HG03139 (cell line): ENCODE measurements around the gene NRXN2.

Source experiments
- ATAC-seq: cut with Tn5 transposase; IDR thresholded peaks from one replicate; pipeline ENCODE4 v1.9.1; 2021; ENCODE audit not compliant: unreplicated experiment

NRXN2 gene

DNA sequence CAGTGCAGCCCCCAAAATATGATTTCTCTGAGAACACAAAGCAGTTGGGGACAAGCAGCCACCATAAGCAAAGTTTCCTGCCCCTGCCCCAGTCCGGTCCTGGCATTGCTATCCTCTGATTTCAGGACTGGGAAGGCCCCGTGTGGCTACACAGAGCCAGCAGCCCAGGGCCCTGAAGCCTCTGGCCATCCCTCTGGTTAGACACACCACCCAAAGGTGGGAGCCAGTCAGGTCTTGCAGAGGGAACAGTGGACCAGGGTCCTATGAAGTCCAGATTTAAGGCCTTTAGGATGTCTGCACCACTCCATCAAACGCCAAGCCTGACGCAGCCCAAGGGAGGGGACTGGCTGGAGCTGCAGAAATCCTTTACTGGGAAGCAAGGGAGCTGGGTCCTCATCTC, 68.6 kb downstream of the NRXN2 start:
- ATAC-seq: no peak

DNA sequence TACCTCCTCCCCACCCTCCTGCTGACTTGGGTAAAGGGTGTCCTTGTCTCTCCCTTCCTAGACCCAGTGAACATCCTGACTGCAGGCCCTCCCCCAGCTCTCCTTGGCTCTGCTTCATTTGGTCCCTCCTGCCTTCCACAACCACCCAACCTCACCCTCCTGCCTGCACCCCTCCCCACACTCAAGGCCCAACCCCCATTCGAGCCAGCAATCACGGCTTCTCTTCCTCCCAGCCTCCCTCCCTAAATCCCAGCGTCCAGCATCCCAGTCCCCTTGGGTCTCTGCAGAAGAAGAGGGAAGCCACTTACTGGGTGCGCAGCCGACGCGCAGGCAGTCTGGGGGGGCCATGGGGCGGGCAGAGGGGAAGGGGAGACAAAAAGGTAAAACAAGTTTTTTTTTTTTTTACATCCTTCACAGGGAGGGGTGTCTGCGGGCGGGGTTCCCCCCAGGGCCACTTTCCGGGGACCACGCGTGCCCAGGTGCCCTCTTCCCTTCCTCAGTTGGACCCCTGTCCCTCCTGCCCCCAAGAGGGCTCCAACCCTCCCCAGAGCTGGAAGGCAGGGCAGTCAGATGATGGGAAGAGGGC, 69.5 kb downstream of the NRXN2 start:
- no peak for ATAC-seq

DNA sequence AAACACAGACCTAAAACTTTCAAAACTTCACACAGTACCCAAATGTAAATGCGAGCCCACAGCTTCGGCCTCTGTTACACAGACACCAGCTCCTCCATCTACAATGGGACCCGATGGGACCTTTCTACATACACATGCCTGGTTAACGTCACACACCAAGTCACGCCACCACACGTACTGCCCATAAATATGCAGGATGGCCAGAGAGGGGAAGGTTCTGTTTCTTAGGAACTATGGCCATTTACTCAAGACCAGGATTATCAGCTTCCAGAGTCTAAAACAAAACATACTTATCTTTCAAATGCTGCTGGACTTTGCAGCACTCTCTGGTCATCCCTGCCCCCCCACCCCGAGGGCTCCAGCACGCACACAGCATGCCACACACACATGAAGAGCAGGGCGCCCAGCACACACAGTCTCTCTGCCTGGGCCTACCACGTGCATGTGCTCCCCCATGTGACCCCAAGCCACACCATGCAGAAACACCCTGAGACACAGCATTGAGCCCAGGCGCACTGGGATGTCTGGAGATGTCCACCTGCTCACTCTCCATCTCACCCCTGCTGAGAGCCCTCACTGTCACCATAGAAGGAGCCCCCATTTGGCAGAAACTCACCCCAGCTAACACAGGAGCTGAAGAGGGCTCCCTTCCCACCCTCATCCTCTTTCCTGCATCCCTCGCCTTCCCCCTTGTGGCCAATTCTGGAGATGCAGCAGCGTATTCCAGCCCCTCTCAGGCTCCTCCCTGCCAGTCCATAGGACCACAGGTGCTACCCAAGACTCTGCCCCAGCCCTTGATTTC, 70.2 kb downstream of the NRXN2 start:
- ATAC-seq: no peak

DNA sequence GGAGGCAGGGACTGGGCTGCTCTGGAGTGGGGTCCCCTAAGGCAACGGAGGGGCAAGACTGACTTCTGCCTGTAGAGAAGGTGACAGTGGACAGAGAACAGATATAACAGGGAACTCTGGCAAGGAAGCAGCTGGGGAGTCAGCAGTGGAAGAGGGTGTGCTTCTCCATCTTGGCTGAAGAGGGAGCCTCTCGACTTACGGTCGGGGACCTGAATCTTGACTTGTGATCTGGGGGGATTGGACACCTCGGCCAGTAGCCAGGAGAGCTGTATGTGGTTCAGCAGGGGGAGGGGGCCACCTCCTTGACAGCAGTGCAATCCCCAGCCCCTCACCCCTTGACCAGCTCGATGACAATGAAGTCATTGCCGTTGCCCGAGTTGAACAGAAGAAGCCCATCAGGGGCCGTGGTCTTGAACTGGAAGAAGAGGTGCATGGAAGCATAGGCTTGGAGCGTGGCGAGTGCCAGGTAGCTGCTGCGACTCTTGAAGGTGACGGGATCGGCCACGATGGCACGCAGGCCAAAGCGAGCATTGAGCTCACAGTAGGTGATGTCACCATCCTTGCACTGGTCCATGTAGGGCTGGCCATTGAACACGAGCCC, 72.0 kb downstream of the NRXN2 start:
- ATAC-seq: no peak

DNA sequence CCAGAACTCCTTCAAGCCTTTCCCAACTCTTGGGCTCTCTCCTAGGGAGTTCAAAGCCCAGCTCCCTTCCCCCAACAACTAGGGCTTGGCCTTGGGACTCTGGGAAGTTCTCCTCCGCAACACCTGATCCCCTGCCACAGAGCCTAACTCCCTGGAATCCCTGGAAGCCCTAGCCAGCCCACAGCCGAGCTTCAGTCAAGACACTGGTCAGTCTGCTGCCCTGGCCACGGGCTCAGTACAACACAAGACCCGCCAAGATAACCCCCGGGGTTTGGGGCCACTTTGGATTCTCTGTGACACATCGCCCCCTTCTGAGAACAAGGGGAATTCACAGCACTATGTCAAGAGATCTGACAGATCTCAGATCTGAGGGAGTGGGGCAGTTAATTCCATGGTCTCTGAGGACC, 73.7 kb downstream of the NRXN2 start:
- ATAC-seq: no peak

DNA sequence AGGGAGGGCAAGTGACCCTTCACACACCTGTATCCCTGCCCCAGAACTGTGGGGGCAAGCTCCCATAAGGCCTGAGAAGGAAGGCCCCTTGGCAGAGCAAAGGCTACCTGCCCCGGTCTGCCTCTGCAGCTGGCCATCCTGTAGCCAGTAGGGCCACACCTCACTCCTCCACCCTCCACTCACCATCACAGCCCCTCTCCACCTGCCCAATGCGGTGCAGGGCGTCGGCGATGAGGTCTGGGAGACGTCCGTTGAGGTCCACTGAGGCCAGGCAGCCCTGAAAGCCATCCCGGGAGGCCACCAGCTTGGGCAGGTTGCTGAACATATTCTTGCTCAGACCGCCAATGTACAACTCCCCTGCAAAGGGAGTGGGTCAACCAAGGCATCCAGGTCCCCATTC, 74.4 kb downstream of the NRXN2 start:
- ATAC-seq: no peak

DNA sequence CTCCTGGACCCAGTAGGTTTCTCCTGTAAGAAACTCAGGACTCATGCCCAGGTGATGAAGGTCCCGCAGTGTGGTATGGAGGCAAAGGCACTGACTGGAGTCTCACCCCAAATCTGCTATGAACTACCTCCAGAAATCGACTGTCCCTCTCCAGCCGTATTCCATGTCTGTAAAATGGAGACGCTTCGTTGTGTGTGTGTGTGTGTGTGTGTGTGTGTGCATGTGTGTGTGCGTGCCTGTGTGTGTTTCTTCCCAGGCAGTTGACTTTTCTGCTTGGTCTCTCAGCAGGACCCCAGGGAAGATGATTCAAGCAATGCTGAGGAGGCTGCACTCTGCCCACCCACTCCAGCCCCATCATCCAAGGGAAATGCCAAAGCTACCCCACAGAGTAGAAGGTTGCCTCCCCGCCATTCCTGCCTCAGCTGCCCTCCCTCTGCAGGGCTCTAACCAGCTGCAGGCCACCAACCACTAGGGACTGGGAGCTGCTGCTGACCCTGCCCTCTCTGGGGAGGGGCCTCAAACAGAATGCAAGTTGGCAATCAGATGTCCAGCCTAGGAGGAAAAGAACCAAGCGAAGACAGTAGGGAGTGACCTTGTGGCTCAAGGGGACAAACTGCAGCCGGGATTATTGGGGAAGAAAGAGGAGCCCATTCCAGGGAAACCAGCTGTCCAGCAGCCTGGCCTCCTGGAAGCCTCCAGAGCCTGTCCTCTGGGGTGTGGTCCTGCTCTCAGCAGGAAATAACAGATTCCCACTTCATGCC, 75.8 kb downstream of the NRXN2 start:
- no peak for ATAC-seq

DNA sequence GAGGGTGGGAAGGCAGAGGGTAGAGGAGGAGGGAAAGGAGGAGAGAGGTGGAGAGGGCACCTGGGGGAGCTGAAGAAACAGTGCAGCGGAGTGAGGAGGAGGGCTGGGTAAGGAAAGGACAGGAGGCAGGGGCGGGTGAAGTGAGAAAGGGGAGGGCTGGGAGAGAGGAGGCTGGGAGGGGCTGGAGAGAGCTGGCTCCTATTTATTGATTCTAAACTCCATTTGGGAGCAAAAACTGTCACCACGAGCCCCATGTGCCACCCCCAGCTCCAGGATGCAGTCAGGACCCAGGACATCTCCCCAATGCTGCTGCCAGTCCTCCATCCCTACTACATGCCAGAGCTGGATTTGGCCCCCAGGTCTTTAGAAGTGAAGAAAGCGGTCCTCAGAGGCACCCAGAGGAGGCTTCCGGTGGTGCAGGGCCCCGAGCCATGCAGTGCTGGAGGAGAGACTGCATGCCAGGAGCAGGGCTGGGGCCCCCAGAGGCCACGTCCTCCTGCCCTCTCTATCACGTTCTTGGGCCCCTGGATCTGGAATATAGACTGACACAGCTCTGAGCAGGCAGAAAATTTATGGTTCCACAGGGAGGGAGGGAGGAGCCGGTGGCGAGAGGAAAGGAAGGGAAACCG, 78.2 kb downstream of the NRXN2 start:
- ATAC-seq: no peak

DNA sequence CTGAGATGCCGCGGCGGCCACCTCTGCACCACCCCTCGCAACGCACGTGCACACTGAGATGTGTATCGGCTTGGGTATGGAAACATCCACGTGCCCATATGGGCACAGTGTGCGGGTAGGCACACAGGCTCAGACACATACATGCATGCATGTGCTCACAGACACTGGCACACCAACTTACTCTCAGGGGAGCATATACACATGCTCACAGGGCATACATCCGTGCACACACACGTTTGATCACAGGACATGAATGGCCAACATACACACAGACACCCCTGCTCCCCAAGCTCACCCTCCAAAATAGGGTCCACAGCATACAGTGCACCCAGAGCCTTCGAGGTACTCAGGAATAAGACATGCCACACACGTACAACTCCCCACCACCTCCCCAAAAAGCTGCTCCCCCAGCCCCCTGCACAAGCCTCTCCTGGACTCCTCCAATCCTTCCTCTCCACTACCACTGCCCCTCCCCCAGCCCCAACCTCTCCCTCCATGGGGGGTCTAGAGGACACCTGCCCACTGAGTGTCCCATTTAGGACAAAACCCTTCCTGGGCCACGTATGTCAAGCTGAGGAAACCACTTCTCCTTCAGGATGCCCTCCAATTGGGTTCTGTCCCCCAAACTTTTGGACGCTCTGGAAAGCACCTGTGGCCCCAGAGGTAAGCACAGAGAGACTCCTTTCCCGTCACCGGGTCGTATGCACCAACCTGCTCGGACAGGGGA, 78.9 kb downstream of the NRXN2 start:
- no peak for ATAC-seq

DNA sequence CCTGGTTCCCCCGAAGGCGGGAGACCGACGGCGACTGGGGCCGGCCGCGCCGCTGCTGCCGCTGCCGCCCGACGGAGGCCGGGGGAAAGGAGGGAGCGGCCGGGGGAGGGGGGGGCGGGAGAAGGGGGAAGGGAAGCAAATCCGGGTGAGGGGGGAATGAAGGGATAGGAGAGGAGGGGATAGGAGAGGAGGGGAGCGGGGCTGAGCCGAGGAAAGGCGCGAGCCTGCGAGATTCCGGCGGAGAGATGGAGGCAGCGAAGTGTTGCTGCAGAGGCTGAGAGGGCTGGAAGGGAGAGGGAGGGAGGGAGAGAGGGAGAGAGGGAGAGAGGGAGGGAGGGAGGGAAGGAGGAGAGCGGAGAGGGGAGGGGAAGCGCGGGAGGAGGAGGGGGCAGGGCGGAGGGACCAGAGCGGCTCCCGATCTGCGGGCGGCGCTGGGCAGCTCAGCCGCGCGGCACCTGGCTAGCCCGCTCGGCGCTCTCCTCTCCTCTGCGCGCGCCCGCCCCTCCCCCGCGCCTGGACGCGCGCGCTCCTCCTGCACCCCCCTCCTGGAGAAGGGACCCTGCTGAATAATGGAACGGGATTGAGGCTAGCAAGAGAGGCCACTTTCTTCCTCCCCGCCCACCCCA, 79.6 kb downstream of the NRXN2 start:
- ATAC-seq: no peak

DNA sequence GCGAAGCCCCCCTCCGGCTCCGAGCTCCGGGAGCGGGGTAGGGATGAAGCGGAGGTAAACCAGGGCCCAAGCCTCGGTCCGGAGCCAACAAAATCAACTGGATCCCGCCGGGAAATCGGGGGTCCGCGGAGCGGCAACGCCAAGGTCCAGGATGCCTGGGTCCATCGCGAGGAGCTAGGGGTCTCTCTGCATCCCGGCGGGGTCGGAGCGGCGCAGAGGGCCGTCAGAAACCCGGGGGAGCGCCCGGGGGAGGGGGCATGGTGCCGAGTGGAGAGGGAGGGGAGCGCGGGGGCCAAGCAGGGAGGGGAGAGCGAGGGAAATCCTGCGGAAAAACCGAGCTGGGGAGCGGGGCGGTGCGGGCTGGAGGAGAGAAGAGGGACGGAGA, 80.1 kb downstream of the NRXN2 start:
- no peak for ATAC-seq

DNA sequence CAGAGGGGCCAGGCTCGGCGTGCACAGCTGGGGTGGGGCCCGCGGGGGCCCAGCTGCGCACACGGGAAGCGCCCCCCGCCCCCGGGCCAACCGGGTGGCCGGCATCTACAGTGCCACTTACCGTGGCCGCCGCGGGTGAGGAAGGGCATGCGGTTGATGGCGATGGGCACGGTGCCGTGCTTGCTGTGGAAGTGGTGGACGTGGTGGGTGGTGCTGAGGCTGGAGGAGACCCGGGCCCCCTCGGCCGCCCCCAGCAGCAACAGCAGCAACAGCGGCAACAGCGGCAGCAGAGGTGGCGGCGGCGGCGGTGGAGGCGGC, 80.6 kb downstream of the NRXN2 start:
- no peak for ATAC-seq

DNA sequence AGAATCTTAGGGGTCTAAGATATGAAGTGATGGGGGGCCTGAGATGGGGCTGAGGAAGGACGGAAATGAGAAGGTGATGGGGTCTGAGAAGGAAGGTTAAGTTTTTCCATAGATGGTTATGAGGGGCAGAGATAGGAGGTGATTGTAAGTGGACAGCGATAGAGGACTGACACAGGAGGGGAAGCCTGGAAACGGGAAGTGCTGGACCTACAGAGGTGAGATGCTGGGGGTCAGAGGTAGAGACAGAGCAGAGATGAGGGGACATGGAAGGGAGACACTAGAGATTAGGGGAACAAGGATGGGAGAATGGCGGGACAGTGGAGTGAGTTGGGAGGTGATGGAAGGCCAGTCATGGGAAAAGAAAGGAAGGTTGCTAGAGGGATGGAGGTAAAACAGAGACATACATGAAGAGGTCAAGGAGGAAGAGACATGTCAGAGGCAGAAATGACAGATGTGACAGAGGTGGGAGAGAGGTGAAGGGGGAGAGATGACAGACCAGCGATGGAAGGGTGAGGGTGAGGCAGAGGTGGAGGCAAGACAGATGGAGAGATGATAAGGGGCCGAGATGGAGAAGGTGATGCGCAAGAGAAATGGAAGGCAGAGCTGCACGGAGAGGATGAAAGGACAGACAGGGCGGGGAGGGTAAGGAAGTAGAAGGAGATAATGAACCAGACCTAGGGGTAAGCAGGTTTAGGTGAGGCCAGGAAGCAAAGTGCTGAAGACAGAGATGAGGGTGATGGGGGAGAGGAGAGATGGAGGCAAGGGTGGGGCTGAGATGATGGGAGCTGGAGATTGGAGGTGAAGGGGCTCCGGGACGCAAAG, 81.2 kb downstream of the NRXN2 start:
- ATAC-seq: no peak

DNA sequence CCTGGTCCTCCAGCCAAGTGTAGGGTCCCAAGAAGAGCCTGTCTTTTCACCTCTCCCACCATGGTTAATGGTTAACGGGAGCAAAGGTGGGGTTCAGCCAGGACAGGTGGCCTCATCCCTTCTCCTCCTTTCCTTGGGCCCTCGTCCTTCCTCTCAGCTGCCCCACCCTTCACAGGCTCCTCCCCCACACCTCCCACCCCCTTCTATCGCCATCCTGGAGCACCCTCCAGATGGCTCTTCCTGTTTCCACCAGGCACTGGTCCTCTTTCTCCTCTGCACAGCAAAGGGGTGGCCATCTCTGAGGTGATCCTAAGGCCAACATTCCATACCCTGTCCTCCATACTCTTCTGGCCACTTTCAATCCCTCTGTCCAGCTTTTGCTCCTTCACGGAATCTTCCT, 83.1 kb downstream of the NRXN2 start:
- ATAC-seq: no peak

DNA sequence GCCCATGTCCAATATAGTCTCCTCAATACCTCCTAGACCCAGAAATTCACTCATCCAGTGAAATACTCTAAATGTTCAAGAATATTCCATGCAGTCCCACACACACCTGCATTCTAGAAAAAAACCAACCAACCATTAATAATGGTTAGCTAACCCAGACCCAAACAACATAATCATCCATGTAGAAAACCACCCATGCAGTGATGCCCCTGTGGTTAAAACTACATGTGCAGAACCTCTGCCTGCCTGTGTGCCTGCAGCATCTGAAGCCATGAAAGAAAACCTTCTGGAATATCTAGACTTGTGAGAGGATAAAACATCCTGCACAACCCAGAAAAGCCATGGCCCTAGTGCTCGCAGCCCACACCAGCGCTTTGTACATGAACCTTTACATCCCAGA, 84.2 kb downstream of the NRXN2 start:
- ATAC-seq: no peak

DNA sequence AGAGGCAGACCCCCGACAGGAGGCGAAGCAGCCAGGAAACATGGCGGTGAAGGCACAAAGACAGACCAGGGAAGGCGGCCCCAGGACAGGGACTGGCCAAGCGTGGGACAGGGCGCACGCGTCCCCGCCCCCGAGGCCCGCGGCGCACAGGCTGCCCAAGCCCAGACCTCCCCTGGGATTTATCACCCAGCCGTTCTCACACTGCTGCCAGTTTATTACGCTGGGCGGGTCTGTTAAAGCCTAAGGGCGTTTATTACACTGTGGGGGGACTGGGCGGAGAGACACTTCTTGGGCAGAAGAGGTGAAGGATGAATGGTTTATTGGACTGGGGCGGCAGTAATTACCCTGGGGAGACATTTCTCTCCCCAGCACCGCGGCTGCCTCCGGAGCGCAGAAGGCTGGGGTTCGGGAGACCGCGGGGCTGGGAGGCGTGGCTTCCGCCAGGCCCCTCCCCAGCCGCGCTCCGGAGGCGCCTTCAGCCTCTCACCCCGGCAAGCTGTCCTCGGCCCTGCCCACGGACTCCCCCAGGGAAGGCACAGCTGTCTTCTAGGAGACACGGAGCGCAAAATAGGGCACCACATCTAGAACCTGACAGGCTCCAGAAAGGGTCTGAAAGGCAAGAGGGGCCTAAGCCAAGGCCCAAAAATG, 84.9 kb downstream of the NRXN2 start:
- no peak for ATAC-seq

DNA sequence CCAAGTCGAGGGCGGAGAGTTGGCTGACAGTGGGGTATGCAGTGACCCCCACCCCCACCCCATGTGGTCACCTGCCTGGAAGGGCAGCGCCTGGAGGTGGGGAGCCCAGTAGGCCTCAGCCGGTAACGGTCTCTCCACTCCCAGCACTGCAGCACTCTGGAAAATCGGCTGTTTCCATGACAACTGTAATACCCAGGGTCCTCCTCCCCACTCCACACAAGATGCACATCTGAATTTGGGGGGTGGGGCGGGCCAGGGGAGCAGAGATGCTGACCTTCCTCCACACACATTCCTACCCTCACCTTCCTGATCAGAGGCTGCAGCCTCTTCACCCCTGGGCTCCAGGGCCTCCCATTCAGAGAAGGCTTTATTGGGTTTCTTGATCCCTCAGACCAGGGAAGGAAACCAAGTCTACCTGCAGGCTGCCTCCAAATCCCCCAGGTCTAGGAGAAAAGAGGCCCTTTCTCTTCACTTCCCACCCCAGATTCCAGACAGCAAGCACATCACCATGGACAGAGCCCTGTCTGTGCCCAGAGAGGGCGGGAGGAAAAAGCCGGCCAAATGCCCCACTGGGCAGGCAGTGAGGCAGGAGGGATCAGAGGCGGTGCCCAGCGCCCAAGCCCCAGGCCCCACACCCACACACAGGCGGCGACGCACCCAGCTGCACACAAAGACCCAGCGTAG, 85.5 kb downstream of the NRXN2 start:
- ATAC-seq: no peak

DNA sequence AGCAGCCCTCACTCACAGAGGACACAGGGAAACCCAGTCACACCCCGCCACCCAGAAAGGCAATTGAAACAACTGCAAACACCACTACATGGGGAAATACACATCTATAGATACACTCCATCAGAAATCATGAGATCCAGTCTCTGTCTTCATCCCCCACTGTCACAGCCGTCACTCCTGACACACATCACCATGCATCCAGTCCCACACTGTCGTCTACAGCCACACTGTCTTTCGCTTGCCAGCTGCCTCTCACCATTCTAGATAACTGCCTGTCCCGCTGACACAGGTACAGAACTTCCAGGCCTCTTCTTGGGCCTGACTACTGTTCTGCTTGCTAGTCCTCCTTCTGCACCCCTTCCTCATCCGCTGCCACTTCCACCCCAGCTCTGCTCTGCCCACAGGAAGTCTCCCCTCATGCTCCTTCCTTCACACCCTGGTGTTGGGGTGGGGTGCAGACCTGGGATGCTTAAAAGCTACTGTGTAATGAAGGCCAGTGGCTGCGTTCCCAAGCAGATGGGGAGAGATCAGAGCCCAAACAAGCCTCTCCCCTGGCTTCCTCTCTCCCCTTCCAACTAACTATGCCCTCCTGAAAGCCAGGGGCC, 89.3 kb downstream of the NRXN2 start:
- ATAC-seq: no peak
